ENCODE measurements around the gene SOBP.

Gene SOBP

DNA sequence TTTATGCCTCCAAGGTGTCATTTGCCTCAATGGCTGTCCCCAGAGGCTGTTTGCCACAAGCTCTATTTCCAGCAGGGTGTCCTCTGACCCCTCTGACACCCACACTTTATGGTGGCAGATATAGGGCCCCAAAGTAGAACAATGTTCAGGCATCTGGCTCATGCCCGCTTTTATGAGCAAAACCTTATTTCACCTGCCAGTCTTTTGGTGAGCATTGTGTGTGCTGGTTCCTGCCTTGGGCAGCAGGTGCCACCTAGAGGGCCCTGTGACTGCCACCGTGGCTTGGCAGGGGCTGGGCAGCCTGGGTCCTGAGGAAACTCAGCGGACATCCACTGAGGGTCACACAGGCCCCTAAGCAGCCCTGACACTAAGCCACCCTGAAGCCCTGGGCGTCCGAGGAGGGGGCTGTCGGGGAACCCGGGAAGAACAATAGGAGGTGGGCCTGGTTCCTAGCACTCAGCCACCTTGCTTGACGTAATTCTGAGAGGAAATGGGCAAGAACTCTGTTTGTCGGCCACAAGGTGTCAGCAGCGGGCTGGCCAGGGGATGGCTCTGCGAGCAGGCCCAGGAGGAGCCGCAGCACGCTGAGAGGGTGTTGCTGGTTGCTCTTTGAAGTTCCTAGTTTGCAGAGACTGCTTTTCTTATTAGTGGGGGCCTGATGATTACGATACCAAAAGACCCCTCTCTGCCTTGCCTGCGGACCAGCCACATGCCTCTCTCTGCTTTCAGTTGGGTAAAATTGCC, 185.2 kb downstream of the SOBP start:
- no peak overlapping the region for H3K27ac ChIP-seq
- TF ChIP-seq ZFX (IDR thresholded peaks at IDR 0.05; ENCODE audit: borderline replicate concordance) (no peak), CTCF (IDR thresholded peaks at IDR 0.05) (peak; percentile 99)

DNA sequence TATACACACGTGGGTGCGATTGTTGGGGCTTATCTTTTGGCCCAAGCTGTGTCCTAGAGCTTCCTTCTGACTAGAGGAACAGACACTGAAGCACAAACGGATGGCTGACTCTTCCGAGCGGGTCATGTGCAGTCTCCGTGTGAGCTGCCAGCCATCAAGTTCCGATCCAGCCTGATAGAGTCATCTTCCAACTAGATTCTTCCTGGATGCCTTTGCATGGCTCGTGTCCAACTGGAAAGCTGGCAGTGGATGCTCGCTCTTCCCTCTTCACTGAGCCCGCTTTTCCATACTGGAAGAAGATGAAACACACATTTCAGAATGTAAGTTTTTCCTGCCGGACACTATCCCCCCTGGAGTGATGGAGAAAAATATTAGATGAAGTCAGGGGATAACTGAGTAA, 186.1 kb downstream of the SOBP start:
- TF ChIP-seq CTCF (IDR thresholded peaks at IDR 0.05) (no peak), ZFX (IDR thresholded peaks at IDR 0.05; ENCODE audit: borderline replicate concordance) (no peak)
- H3K27ac ChIP-seq, result no peak overlapping the region

DNA sequence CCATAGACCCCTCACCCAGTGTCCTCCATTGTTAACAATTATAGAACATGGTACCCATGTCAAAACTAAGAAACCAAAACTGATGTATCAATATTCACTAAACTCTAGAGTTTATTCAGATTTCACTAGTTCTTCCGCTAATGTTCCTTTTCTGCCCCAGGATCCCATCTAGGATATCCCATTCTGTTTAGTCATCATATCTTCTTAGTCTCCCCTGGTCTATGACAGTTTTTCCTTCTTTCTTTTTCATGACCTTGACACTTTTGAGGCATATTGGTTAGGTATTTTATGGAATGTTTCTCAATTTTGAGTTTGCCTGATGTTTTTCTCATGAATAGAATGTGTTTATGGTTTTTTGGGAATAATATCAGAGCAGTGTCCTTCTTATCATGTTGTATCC, 187.5 kb downstream of the SOBP start:
- H3K27ac ChIP-seq, result no peak overlapping the region
- no peak for TF ChIP-seq ZFX (IDR thresholded peaks at IDR 0.05; ENCODE audit: borderline replicate concordance)
- TF ChIP-seq CTCF (IDR thresholded peaks at IDR 0.05), result no peak

DNA sequence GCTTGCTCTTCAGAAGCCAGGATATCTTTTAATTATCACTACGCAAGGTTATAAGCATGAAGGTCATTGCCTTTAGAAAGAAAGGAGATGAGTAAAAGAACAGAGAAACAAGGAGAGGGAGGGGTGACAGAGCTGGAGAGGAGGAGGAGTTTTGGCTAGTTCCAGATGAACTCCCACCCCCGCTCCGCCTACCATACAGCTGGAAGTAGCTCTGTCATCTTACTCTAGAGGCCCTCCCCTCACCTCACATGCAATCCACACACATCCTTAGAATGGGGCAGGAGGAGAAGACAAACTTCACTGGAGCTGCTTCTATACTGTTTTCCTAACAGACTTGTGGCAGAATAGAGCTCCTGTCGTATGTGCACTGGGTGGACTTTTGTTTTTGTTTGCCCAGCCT, 189.5 kb downstream of the SOBP start:
- H3K27ac ChIP-seq, result no peak overlapping the region
- TF ChIP-seq ZFX (IDR thresholded peaks at IDR 0.05; ENCODE audit: borderline replicate concordance) (no peak), CTCF (IDR thresholded peaks at IDR 0.05) (no peak)

DNA sequence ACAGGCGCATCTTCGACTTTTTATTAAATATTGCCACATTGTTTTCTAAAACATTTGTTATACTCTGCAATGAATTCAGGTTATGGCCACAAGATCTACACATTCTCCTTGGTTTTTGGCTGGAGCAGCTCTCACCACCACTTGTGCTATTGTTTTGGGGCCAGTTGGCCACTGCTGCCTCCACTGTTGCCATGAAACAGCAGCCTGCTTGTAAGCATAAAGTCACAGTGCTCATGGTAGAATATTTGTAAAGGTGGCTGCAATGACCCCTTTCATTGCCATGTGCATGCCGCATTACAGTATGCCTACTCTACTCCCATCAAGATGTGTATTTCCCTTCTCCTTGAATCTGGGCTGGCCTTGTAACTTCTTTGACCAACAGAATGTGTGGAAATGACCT, 192.8 kb downstream of the SOBP start:
- TF ChIP-seq CTCF (IDR thresholded peaks at IDR 0.05), result no peak
- no peak for TF ChIP-seq ZFX (IDR thresholded peaks at IDR 0.05; ENCODE audit: borderline replicate concordance)
- no peak overlapping the region for H3K27ac ChIP-seq

DNA sequence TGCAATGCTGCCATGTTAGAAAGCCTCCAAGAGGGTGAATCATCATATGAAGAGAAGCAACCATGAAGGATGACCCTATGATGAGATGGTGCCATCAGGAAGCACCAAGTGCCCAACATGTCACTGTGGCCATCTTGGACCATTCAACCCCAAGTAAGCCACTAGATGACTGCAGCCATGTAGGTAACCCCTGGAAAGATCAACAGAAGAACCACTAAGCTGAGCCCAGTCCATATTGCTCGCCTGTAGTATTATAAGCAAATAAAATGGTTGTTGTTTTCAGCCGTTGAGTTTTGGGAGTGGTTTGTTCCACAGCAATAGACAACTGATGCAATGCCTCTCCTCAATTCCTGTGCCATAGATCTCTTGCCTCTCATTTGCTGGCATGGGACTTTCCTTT, 193.3 kb downstream of the SOBP start:
- TF ChIP-seq ZFX (IDR thresholded peaks at IDR 0.05; ENCODE audit: borderline replicate concordance) (no peak), CTCF (IDR thresholded peaks at IDR 0.05) (no peak)
- H3K27ac ChIP-seq, result no peak overlapping the region

GRCh38 chr6:107684996-107685395, 195.1 kb downstream of the SOBP start:
- TF ChIP-seq CTCF (IDR thresholded peaks at IDR 0.05), result no peak
- no peak for TF ChIP-seq ZFX (IDR thresholded peaks at IDR 0.05; ENCODE audit: borderline replicate concordance)
- no peak overlapping the region for H3K27ac ChIP-seq

All from 22Rv1 (cell line).